Measurements from ENCODE around the gene DNAJC10.

DNAJC10 gene

GRCh38 chr2:182826496-182826895, 110.4 kb downstream of the DNAJC10 start:
- Histone ChIP-seq H3K4me1 (ENCODE audit: control insufficient read depth, insufficient read depth, low read length) (peaks cover 36% of the 10 kb centered on the region), H3K4me3 (ENCODE audit: low read length) (no peak overlapping the region), H3K9ac (ENCODE audit: low read length) (no peak overlapping the region), H3K27me3 (ENCODE audit: control insufficient read depth, insufficient read depth, low read length) (no peaks in the 10 kb centered on the region), H3K9me3 (ENCODE audit: control insufficient read depth, low read length) (no peaks in the 10 kb centered on the region), H3K36me3 (ENCODE audit: control insufficient read depth, insufficient read depth, low read length) (no peaks in the 10 kb centered on the region)

GRCh38 chr2:182827182-182827879, 111.3 kb downstream of the DNAJC10 start:
- no peaks in the 10 kb centered on the region for H3K27me3 ChIP-seq (ENCODE audit: control insufficient read depth, insufficient read depth, low read length)
- H3K4me1 ChIP-seq (ENCODE audit: control insufficient read depth, insufficient read depth, low read length): peaks cover 36% of the 10 kb centered on the region
- no peak overlapping the region for H3K4me3 ChIP-seq (ENCODE audit: low read length)
- H3K9ac ChIP-seq (ENCODE audit: low read length): no peak overlapping the region
- H3K9me3 ChIP-seq (ENCODE audit: control insufficient read depth, low read length): no peaks in the 10 kb centered on the region
- H3K36me3 ChIP-seq (ENCODE audit: control insufficient read depth, insufficient read depth, low read length): no peaks in the 10 kb centered on the region

GRCh38 chr2:182831101-182831500, 115.0 kb downstream of the DNAJC10 start:
- Histone ChIP-seq H3K9me3 (ENCODE audit: control insufficient read depth, low read length) (no peaks in the 10 kb centered on the region), H3K27me3 (ENCODE audit: control insufficient read depth, insufficient read depth, low read length) (no peaks in the 10 kb centered on the region), H3K9ac (ENCODE audit: low read length) (no peak overlapping the region), H3K4me3 (ENCODE audit: low read length) (no peak overlapping the region), H3K36me3 (ENCODE audit: control insufficient read depth, insufficient read depth, low read length) (no peaks in the 10 kb centered on the region), H3K4me1 (ENCODE audit: control insufficient read depth, insufficient read depth, low read length) (peaks cover 9% of the 10 kb centered on the region)

GRCh38 chr2:182831921-182832320, 115.9 kb downstream of the DNAJC10 start:
- Histone ChIP-seq H3K4me1 (ENCODE audit: control insufficient read depth, insufficient read depth, low read length) (peaks cover 5% of the 10 kb centered on the region), H3K9ac (ENCODE audit: low read length) (no peak overlapping the region), H3K9me3 (ENCODE audit: control insufficient read depth, low read length) (no peaks in the 10 kb centered on the region), H3K36me3 (ENCODE audit: control insufficient read depth, insufficient read depth, low read length) (no peaks in the 10 kb centered on the region), H3K27me3 (ENCODE audit: control insufficient read depth, insufficient read depth, low read length) (no peaks in the 10 kb centered on the region), H3K4me3 (ENCODE audit: low read length) (no peak overlapping the region)

GRCh38 chr2:182833084-182833854, 117.2 kb downstream of the DNAJC10 start:
- Histone ChIP-seq H3K4me1 (ENCODE audit: control insufficient read depth, insufficient read depth, low read length) (peaks cover 5% of the 10 kb centered on the region), H3K27me3 (ENCODE audit: control insufficient read depth, insufficient read depth, low read length) (no peaks in the 10 kb centered on the region), H3K36me3 (ENCODE audit: control insufficient read depth, insufficient read depth, low read length) (no peaks in the 10 kb centered on the region), H3K4me3 (ENCODE audit: low read length) (no peak overlapping the region), H3K9me3 (ENCODE audit: control insufficient read depth, low read length) (no peaks in the 10 kb centered on the region), H3K9ac (ENCODE audit: low read length) (no peak overlapping the region)

- Histone ChIP-seq H3K9me3 (ENCODE audit: control insufficient read depth, low read length) (no peaks in the 10 kb centered on the region), H3K4me3 (ENCODE audit: low read length) (no peak overlapping the region), H3K36me3 (ENCODE audit: control insufficient read depth, insufficient read depth, low read length) (no peaks in the 10 kb centered on the region), H3K27me3 (ENCODE audit: control insufficient read depth, insufficient read depth, low read length) (no peaks in the 10 kb centered on the region), H3K9ac (ENCODE audit: low read length) (no peak overlapping the region), H3K4me1 (ENCODE audit: control insufficient read depth, insufficient read depth, low read length) (peaks cover 5% of the 10 kb centered on the region)
Measured at GRCh38 chr2:182834293-182834692, 118.2 kb downstream of the DNAJC10 start.

GRCh38 chr2:182836451-182836850, 120.4 kb downstream of the DNAJC10 start:
- peaks cover 5% of the 10 kb centered on the region for H3K4me1 ChIP-seq (ENCODE audit: control insufficient read depth, insufficient read depth, low read length)
- H3K4me3 ChIP-seq (ENCODE audit: low read length): no peak overlapping the region
- no peak overlapping the region for H3K9ac ChIP-seq (ENCODE audit: low read length)
- H3K9me3 ChIP-seq (ENCODE audit: control insufficient read depth, low read length): no peaks in the 10 kb centered on the region
- H3K27me3 ChIP-seq (ENCODE audit: control insufficient read depth, insufficient read depth, low read length): no peaks in the 10 kb centered on the region
- no peaks in the 10 kb centered on the region for H3K36me3 ChIP-seq (ENCODE audit: control insufficient read depth, insufficient read depth, low read length)

Data from mucosa of stomach (tissue), 1 donor.